ENCODE data around the gene BMERB1.
"Not testable (repeated sequence)": the region's sequence is repeated elsewhere in the genome, so short reads cannot be mapped to it uniquely, and the experiment has no call there.

BMERB1 gene

DNA sequence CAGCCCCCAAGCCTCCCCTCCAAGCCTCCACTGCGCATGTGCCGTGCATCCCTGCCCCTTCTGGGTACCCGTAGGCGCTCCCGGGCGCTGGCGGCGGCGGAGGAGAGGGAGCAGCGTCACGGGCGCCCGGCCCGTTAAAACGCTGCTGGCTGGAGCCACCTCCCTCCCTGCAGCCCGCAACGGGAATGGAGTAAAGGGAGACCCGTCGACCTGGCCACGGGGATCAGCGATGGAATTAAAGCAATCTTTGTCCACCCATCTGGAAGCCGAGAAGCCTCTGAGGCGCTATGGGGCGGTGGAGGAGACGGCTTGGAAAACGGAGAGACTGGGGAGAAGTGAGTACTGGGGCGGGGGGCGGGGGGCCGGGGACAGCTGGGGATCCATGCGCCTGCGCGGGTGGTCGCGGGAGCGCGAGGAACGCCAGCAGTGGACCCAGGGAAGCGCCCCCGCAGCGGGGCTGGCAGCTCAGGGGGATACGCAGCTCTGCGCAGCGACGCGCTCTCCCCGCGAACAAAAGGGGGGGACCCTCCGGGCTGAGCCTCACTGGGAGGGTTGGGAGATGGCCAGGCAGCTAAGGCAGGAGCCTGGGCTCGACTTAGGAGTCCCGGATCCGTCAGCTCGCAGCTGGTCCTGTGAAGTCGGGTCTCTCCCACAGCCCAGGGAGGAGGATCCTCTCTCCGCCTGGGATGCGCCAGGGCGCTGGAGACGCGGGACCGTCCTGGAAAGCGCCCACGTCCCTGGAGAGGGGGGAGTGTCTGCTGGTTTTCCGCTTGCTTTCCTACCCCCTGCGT, at the start of gene BMERB1:
TSS of gene BMERB1 (plus strand) at position 164 of the 791 bp plus-strand sequence. CDS start at position 230, 66 bp downstream.
- TF ChIP-seq GATA2 (IDR thresholded peaks at IDR 0.05; ENCODE audit: low read depth, low read length) (no peak), GATA3 (IDR thresholded peaks at IDR 0.05; ENCODE audit: low read depth, low read length) (no peak)

DNA sequence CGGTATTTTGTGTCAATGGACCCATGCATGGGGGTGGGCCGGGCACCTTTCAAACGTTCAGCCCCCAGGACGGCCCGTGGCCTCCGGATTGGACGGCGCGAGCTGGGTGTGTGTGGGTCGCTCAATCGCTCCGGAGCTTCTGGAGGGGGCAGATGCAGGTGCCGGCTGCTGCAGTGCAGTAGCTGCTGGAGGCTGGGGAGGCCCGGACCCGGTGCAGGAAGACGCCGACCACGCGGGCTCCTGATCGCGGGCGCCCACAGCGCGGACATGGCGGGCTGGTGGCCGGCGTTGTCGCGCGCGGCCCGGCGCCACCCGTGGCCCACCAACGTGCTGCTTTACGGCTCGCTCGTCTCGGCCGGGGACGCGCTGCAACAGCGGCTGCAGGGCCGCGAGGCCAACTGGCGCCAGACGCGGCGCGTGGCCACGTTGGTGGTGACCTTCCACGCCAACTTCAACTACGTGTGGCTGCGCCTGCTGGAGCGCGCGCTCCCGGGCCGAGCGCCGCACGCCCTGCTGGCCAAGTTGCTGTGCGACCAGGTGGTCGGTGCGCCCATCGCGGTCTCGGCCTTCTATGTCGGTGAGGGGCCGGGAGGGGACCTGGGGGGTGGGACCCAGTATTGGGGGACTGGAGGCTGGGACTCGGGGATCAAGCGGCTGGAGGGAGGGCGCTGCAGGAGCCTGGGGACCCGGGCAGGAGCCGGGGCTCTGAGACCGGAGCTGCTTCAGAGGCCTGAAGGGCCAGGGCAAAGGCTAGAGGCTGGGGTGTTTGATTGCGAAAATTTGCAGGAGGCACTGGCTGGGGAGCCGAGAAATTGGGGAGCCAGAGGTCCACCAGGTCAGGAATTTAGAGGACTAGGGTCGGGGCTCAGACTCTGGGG, 38.5 kb upstream of the BMERB1 start, which contains the start of gene MPV17L:
TSS of gene MPV17L (plus strand) at position 124 of the 878 bp plus-strand sequence. CDS start at position 268, 144 bp downstream.
- TF ChIP-seq GATA3, GATA2 (IDR thresholded peaks at IDR 0.05; ENCODE audit: low read depth, low read length): not testable (repeated sequence)

DNA sequence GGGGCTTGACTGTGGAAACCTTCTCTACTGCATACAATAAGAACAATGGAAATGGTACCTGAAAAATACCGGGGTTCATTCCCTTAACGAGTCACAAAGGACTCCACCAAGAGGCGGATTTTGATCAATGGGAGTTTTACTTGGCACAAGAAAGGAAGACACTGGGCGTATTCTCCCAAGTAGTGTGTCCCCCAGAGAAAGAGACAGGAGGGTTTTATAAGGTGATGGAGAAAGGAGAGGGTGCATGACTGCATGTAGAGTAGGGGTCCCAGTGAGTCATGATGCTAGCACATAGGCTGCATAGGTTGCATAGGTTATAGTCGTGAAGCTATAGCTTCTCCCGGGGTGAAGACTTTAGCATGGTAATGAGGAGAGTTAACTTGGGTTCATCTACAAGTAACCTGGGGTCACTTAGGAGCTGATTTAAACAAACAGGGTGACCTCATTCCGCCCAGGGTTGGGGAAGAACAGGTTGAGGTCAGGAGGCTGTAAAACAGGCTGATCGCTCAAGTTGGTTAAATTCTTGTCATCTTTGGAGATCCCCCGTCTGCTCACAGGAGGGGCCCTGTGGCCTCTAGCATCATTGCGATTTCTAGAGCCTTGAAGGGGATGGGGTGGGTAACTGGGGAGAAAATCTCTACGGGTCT, 37.3 kb upstream of the BMERB1 start:
- TF ChIP-seq GATA3 (IDR thresholded peaks at IDR 0.05; ENCODE audit: low read depth, low read length) = no peak

DNA sequence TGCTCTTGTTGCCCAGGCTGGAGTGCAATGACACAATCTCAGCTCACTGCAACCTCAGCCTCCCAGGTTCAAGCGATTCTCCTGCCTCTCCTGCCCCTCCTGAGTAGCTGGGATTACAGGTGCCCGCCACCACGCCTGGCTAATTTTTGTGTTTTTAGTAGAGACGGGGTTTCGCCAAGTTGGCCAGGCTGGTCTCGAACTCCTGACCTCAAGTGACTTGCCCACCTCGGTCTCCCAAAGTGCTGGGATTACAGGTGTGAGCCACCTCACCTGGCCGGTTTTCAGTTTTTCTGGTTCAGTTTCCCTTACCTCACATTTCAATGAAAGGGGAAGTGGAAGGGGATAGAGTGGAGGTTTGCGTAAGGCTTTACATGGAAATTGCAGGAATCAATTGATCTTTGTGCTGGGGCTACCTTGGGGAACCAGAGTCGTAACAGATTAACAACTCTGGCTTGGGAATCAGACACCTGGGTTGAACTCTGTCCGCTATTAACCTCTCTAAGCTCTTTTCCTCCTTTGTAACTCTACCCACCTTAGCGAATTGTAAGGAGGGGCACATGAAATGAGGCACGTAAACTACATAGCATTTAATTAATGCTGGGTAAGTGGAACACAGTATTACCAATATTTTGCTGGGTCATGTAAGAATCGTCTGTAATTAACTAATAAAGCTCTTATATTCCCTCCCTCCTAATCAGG, 35.6 kb upstream of the BMERB1 start:
- TF ChIP-seq GATA3 (IDR thresholded peaks at IDR 0.05; ENCODE audit: low read depth, low read length) (no peak), GATA2 (IDR thresholded peaks at IDR 0.05; ENCODE audit: low read depth, low read length) (no peak)

DNA sequence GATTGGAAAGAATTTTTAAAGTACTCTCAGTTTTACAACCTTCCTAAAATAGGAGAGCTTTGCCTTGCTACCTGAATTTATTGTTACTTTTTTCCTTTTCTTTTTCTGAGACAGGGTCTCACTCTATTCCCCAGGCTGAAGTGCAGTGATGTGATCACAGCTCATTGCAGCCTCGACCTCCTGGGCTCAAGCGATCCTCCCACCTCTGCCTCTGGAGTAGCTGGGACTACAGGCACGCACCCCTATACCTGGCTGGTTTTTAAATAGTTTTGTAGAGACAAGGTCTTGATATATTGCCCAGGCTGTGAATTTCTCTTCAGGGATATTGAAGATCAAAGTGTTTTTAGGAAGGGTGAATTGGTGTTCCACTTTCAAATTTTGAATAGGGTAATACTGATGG, 35.1 kb upstream of the BMERB1 start:
- TF ChIP-seq GATA3 (IDR thresholded peaks at IDR 0.05; ENCODE audit: low read depth, low read length) (no peak), GATA2 (IDR thresholded peaks at IDR 0.05; ENCODE audit: low read depth, low read length) (no peak)

DNA sequence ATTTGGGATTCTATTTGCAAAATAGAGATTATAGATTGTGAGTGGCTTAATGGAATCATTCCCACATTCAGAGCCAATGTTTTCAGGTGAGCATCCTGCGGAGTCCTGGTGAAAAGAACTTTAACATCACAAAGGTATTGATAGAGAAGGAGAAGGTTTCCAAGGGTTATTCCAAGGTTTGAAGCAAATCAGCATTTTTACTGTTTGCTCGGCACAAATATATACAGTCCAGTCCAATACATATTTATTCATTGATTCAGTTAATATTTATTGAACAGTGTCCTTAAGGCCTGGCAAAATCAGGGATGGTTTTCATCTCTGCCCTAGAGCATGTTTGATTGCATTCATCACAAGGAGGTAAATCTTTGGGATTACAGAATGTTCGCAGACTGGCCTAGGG, 32.4 kb upstream of the BMERB1 start:
- no peak for TF ChIP-seq GATA3 (IDR thresholded peaks at IDR 0.05; ENCODE audit: low read depth, low read length)
- TF ChIP-seq GATA2 (IDR thresholded peaks at IDR 0.05; ENCODE audit: low read depth, low read length) = no peak

DNA sequence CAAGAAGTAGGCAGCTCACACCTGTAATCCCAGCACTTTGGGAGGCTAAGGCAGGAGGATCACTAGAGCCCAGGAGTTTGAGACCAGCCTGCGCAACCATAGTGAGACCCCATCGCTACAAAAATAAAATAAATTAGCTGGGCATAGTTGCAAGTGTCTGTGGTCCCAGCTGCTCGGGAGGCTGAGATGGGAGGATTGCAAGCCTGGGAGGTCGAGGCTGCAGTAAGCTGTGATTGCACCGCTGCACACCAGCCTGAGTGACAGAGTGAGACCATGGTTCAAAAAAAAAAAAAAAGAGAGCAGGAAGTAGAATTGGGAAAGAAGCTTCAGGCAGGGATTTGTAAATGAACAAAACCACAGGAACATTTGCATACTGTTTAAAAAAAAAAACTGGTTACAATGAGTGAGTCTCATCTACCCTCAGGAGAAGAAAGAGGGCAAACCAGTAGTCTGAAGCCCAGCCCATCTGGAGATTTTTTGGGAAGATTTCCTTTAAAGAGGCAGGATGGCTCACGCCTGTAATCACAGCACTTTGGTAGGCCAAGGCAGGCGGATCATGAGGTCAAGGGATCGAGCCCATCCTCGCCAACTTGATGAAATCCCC, 30.9 kb upstream of the BMERB1 start:
- TF ChIP-seq GATA2 (IDR thresholded peaks at IDR 0.05; ENCODE audit: low read depth, low read length) (no peak), GATA3 (IDR thresholded peaks at IDR 0.05; ENCODE audit: low read depth, low read length) (no peak)

DNA sequence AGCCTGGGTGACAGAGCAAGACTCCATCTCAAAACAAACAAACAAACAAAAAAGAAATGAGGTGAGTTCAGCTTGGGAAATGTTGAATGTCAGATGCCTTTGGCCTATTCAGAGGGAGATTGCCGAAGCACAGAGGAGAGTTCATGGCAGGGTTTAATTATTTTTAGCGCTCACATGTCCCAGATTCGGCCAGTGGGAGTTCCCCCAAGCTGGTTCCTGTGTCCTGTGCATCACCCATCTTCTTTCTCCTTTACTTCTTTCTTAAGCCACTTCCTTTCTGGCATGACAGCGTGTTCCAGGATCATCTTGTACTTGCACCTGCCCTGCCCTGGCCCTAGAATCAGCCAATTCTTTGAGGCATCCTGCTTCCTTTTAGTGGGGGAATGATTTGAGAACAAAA, 29.6 kb upstream of the BMERB1 start:
- TF ChIP-seq GATA3 (IDR thresholded peaks at IDR 0.05; ENCODE audit: low read depth, low read length) (no peak), GATA2 (IDR thresholded peaks at IDR 0.05; ENCODE audit: low read depth, low read length) (no peak)

DNA sequence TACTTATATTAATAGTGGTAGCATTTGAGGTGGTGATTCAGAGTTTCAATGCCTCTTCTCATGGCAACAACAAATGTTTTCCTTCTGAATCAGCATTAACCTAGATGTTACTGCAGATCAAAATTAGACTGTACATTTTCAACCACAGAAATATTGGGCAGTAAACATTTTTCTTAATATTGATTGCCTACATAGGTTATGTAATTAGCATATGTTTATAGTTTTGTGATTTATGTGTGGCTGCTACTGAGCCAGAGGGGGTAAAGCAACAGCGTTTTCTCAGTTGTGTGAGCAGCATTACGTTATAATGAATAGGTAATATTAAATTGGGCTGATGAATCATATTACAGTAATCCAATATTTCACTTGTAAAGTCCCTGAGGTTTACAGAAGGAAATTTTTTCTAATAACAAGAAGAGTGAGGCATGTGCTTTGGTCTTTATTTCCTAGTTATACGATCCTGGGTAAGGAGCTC, 18.8 kb upstream of the BMERB1 start:
- TF ChIP-seq GATA2 (IDR thresholded peaks at IDR 0.05; ENCODE audit: low read depth, low read length) = no peak
- no peak for TF ChIP-seq GATA3 (IDR thresholded peaks at IDR 0.05; ENCODE audit: low read depth, low read length)

DNA sequence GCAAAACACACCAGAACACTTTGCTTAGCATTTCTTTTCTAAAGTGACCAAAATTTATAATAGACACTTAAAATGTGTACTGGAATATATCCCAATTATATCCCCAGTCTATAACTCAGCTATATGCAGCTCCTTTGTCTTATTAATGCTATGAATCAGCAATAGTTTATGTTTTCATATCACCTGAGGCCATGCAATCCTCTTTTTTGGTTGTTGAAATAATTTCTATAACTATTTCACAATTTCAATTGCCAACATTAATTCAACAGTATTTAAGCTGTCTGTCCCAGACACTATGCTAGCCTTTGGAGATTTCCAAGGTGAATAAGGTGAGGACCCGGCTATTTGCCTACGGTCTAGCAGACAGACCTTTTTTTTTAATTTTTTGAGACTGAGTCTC, 17.2 kb upstream of the BMERB1 start:
- TF ChIP-seq GATA3 (IDR thresholded peaks at IDR 0.05; ENCODE audit: low read depth, low read length) (no peak), GATA2 (IDR thresholded peaks at IDR 0.05; ENCODE audit: low read depth, low read length) (no peak)

DNA sequence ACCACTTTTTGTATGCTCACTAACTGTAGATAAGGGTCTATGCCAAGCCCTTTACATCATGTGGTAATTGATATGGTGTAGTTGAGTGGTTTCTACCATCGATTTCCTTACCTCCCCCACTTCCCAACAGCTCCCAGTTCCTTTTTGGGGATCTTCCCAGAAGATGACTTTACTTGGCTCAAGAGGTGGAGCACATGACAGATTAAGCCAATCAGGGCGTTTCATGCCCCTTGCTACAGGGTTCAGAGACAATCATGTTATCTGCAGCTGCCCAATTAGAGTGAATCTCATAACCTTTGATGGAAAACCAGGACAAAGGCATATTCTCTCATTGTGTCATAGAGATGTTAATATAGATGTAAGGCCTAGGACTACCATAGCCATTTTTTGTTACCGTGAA, 16.2 kb upstream of the BMERB1 start:
- TF ChIP-seq GATA3 (IDR thresholded peaks at IDR 0.05; ENCODE audit: low read depth, low read length) (no peak), GATA2 (IDR thresholded peaks at IDR 0.05; ENCODE audit: low read depth, low read length) (no peak)

DNA sequence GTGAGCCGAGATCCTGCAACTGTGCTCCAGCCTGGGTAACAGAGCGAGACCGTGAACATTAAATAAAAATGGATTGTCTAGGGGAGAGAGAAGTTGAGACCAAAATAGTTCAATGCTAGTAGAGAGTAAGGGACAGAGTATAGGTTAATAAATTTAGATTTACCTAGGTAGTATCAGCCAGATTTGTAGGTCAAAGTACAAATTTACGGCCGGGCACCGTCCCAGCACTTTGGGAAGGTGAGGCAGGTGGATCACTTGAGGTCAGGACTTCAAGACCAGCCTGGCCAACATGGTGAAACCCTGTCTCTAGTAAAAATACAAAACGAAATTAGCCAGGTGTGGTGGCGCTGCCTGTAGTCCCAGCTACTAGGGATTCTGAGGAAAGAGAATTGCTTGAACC, 12.2 kb upstream of the BMERB1 start:
- TF ChIP-seq GATA3 (IDR thresholded peaks at IDR 0.05; ENCODE audit: low read depth, low read length) (no peak), GATA2 (IDR thresholded peaks at IDR 0.05; ENCODE audit: low read depth, low read length) (no peak)

DNA sequence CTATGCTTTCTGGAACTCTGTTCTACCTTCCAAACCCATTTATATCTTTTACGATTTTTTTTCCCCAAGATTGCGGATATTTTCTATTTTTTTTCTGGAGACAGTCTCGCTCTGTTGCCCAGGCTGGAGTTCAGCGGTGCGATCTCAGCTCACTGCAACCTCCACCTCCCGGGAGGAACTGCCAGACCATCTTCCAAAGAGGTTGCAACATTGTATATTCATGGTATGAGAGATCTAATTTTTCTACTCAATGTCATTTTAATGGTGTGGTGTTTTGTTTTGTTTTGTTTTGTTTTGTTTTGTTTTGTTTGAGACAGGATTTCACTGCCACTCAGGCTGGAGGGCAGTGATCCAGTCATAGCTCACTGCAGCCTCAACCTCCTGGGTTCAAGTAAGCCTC, 8.5 kb upstream of the BMERB1 start:
- TF ChIP-seq GATA3 (IDR thresholded peaks at IDR 0.05; ENCODE audit: low read depth, low read length) (no peak), GATA2 (IDR thresholded peaks at IDR 0.05; ENCODE audit: low read depth, low read length) (no peak)

All from SH-SY5Y (cell line).